HL-60 (cell line): ENCODE data around the gene ADD2.

Experiments used
- DNase-seq, 2 experiments: peaks; one replicate each; pipeline ENCODE4 v3.0.0-alpha.2; 2010 to 2020; ENCODE audit warnings: low read depth in 1 of 2, low spot score in 1 of 2
- H3K27ac ChIP-seq: fragments of 250-450 bp; sonication (Bioruptor Pico); replicated peaks from 2 replicates; pipeline ENCODE4 v1.5.1; 2020; ENCODE audit warnings: mild to moderate bottlenecking, moderate library complexity
- H3K27me3 ChIP-seq: fragments of 250-450 bp; sonication (Bioruptor Pico); 2 replicates; pipeline ENCODE4 v1.5.1; 2021; ENCODE audit warnings: mild to moderate bottlenecking, moderate library complexity; ENCODE audit not compliant: insufficient read depth, poor library complexity, severe bottlenecking
- H3K4me3 ChIP-seq: replicated peaks from 2 replicates; pipeline ENCODE4 v1.5.1; 2011; ENCODE audit warnings: mild to moderate bottlenecking, control low read depth, low read length; ENCODE audit not compliant: insufficient read depth
- CTCF ChIP-seq: IDR thresholded peaks from one replicate; pipeline ENCODE4 v1.5.1; 2011; ENCODE audit warnings: low read length, control low read depth, inconsistent platforms; ENCODE audit not compliant: insufficient read depth
- GABPA ChIP-seq: IDR thresholded peaks from 2 replicates; pipeline ENCODE4 v1.6.1; 2012; ENCODE audit warnings: low read depth
- POLR2AphosphoS5 ChIP-seq: IDR thresholded peaks from 2 replicates; pipeline ENCODE4 v1.6.1; 2012; ENCODE audit warnings: low read depth
- REST ChIP-seq: IDR thresholded peaks from 2 replicates; pipeline ENCODE4 v1.6.1; 2012; ENCODE audit warnings: low read depth; ENCODE audit not compliant: insufficient replicate concordance
- SPI1 ChIP-seq: IDR thresholded peaks from 2 replicates; pipeline ENCODE4 v1.6.1; 2012; ENCODE audit warnings: low read depth, mild to moderate bottlenecking, borderline replicate concordance

ADD2 gene

GRCh38 chr2:70746094-70746974 lies 21.7 kb downstream of the ADD2 start:
- Histone ChIP-seq H3K4me3 (no peak overlapping the region), H3K27ac (no peak overlapping the region), H3K27me3 (no peaks in the 10 kb centered on the region)
- TF ChIP-seq REST (no peak), GABPA (no peak), SPI1 (no peak), POLR2AphosphoS5 (no peak), CTCF (no peak)
- DNase-seq: no peak

- no peak for DNase-seq
- no peak overlapping the region for H3K27ac ChIP-seq
Observed at GRCh38 chr2:70745276-70745825, 22.6 kb downstream of the ADD2 start.

More at GRCh38 chr2:70745276-70745825, 22.6 kb downstream of the ADD2 start:
- TF ChIP-seq CTCF (no peak), REST (no peak), GABPA (no peak), POLR2AphosphoS5 (no peak), SPI1 (no peak)
- H3K27me3 ChIP-seq: no peaks in the 10 kb centered on the region
- no peak overlapping the region for H3K4me3 ChIP-seq
